GM12864 (cell line): Measurements from ENCODE around the gene EP400.
"Not testable (repeated sequence)": the region's sequence is repeated elsewhere in the genome, so short reads cannot be mapped to it uniquely, and the experiment has no call there.

Source experiments
- DNase-seq: peaks from one replicate; pipeline ENCODE4 v3.0.0-alpha.2; 2011; ENCODE audit warnings: low read depth
- H3K4me3 ChIP-seq: 2 replicates; pipeline ENCODE4 v1.5.1; 2011; ENCODE audit warnings: mild to moderate bottlenecking, low read depth, low read length, control low read depth
- CTCF ChIP-seq: IDR thresholded peaks from 2 replicates; pipeline ENCODE4 v1.5.1; 2011; ENCODE audit warnings: low read depth, mild to moderate bottlenecking, moderate library complexity, low read length, control low read depth, inconsistent platforms; ENCODE audit errors: missing control alignments

The EP400 gene

GRCh38 chr12:132076711-132077110, 127.0 kb downstream of the EP400 start:
- DNase-seq, result no peak
- H3K4me3 ChIP-seq, result no peak overlapping the region
- no peak for TF ChIP-seq CTCF

GRCh38 chr12:132077322-132078100, 127.8 kb downstream of the EP400 start:
- TF ChIP-seq CTCF, result no peak

GRCh38 chr12:132078190-132078589, 128.4 kb downstream of the EP400 start:
- DNase-seq, result no peak
- H3K4me3 ChIP-seq, result no peak overlapping the region
- TF ChIP-seq CTCF, result no peak

More at GRCh38 chr12:132077322-132078100, 127.8 kb downstream of the EP400 start:
- no peak for DNase-seq
- no peak overlapping the region for H3K4me3 ChIP-seq

GRCh38 chr12:132079200-132079599, 129.5 kb downstream of the EP400 start:
- no peak for DNase-seq
- H3K4me3 ChIP-seq, result no peak overlapping the region
- TF ChIP-seq CTCF, result no peak

- DNase-seq, result no peak
- TF ChIP-seq CTCF, result no peak
- no peak overlapping the region for H3K4me3 ChIP-seq
These were observed 130.0 kb downstream of the EP400 start for GRCh38 chr12:132079695-132080094.

GRCh38 chr12:132080515-132080914, 130.8 kb downstream of the EP400 start:
- not testable (repeated sequence) for DNase-seq, H3K4me3 ChIP-seq

- no peak overlapping the region for H3K4me3 ChIP-seq
- TF ChIP-seq CTCF, result no peak
- DNase-seq, result no peak
These were observed 131.7 kb downstream of the EP400 start for GRCh38 chr12:132081423-132081822.
